Fibroblast of the aortic adventitia (primary cell): ENCODE data around the gene SOD1. TPM values are rescaled to one million over a fixed set of nuclear protein-coding genes. Genes with fewer than 3 reads are reported as not detected.

Experiments
- DNase-seq: peaks from one replicate; pipeline ENCODE4 v3.0.0-alpha.2; 2010; ENCODE audit warnings: low read depth
- H3K4me3 ChIP-seq: 2 replicates; pipeline ENCODE4 v1.5.1; 2011; ENCODE audit warnings: low read depth, mild to moderate bottlenecking, control low read depth, low read length, moderate library complexity
- small RNA-seq: library from RNA; depleted of rRNA; stranded (forward); fragments of <200 nt; gene quantifications from one replicate; pipeline ENCODE3, GENCODE V24; 2012
- total RNA-seq: library from RNA; depleted of rRNA; stranded (reverse); fragments of >200 nt; gene quantifications from 2 replicates; pipeline ENCODE4 v1.2.3, GENCODE V29; 2012; ENCODE audit warnings: low replicate concordance
- TF ChIP-seq, protein P1 (sequence below): IDR thresholded peaks from 2 replicates; pipeline ENCODE4 v1.5.1; 2011; ENCODE audit warnings: mild to moderate bottlenecking, low read length, control low read depth, inconsistent platforms; ENCODE audit not compliant: insufficient read depth

Gene SOD1
- total RNA-seq, 1 donor = 217 TPM

DNA sequence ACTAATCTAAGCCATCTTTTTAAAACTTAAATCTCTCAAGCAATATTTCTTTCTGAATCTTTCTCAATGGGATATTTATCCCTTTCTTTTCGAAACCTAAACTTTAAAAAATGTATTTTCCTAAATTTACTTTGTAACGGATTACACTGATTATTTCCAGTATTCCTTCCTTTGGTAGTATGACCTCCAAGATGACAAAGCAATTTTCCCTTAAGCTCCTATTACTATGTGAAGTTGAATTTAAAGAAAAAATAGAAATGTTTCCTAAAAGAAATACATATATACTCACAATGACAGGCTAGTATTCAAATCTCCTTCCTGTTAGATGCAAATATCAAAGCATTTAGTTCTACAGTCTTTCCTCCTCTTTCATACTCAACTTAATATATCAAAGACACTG, 56.6 kb downstream of the SOD1 start:
- no peak overlapping the region for H3K4me3 ChIP-seq

More for the DNA sequence above, 56.6 kb downstream of the SOD1 start:
- DNase-seq = no peak
- TF ChIP-seq, protein P1, sequence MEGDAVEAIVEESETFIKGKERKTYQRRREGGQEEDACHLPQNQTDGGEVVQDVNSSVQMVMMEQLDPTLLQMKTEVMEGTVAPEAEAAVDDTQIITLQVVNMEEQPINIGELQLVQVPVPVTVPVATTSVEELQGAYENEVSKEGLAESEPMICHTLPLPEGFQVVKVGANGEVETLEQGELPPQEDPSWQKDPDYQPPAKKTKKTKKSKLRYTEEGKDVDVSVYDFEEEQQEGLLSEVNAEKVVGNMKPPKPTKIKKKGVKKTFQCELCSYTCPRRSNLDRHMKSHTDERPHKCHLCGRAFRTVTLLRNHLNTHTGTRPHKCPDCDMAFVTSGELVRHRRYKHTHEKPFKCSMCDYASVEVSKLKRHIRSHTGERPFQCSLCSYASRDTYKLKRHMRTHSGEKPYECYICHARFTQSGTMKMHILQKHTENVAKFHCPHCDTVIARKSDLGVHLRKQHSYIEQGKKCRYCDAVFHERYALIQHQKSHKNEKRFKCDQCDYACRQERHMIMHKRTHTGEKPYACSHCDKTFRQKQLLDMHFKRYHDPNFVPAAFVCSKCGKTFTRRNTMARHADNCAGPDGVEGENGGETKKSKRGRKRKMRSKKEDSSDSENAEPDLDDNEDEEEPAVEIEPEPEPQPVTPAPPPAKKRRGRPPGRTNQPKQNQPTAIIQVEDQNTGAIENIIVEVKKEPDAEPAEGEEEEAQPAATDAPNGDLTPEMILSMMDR = no peak

Small RNAs within 50 kb of the gene (small RNA-seq; reads per million reads assigned to genes)
- gene RF01241 = not detected

Other genes starting within 250 kb of the SOD1 start
- gene SCAF4, start 72.4 kb downstream of the SOD1 start, total RNA-seq = 4.5 and 14.5 TPM in 2 replicates
- gene HUNK, start 213.3 kb downstream of the SOD1 start, total RNA-seq = 0.45 and 4.3 TPM in 2 replicates